Glomerular visceral epithelial cell (primary cell): Measurements from ENCODE around the gene EXO1.
"Not testable (repeated sequence)": the region's sequence is repeated elsewhere in the genome, so short reads cannot be mapped to it uniquely, and the experiment has no call there.

Experiments used
- DNase-seq: peaks from one replicate; pipeline ENCODE4 v3.0.0-alpha.2; 2016; ENCODE audit errors: extremely low spot score

The EXO1 gene

DNA sequence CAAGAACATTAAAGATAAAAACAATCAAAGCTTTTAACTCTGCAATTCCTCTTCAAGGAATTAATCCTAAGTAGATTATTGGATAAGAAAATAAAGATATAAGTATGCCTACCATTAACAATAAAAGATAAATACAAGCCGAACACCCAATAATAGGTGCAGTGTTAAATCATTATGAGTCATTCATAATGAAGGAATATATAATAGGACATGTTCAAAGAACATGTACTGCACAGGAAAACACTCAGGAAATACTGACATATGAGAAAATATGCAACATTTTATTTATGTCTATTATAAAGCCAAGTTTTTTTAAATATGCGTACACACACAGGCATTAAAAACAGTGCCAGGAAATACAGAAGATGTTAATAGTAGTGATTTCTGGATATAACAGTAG lies 11.1 kb upstream of the EXO1 start:
- no peak for DNase-seq

DNA sequence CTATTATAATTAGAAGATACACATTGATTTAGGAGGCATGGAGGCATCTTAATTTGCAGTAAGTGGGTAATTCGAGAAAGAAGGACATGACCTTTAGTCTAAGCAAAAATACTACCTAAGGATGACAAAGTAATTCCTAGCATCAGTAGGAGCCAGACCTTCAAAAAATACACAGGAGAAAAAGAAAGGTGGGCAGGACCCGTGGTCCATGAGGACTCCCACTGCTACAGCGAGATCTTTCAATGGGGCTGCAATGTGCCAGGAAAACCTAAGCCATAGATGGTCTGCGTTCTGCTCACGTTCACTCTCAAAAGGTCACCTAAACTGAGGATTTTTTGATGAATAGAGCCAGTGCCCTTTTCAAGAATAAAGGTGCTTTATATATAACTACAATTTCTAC lies 10.6 kb upstream of the EXO1 start:
- DNase-seq, result no peak

DNA sequence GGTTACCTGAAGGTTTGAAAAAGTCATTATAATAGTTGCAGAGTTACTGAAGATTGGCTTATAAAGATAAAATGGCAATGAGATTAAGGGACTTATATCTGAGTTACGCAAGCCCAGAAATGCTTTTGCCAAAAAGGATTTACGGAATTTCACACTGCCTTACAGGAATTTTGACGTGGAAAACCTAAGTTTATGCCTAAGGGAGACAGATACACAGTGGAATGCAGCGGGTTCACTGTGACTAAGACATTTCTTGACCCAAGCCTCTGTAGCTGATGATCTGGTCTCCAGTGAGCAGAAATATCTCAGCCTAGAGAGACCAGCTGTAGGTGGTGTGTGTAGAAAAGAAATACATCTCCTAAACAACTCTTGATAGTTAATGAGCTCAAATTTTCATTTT lies 10.1 kb upstream of the EXO1 start:
- peak; percentile 39 for DNase-seq

DNA sequence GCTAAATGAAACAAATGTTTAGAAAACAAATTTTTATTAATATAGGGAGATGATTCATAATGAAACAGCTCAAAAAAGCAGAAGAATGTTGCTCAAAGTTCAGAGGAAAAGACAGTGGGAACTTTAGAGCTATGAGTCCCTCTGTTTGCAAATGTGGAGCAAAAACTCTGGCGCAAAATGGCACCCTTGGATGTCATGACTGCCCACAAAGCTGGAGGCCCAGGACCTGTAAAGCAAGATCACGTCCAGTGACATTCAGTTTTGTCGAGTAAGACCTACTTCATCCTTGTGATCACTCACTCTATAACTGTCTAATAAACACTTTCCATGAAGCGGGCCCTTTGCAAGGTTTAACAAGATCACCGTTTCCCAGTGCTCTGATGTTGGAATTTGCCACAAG lies 9.1 kb upstream of the EXO1 start:
- no peak for DNase-seq

DNA sequence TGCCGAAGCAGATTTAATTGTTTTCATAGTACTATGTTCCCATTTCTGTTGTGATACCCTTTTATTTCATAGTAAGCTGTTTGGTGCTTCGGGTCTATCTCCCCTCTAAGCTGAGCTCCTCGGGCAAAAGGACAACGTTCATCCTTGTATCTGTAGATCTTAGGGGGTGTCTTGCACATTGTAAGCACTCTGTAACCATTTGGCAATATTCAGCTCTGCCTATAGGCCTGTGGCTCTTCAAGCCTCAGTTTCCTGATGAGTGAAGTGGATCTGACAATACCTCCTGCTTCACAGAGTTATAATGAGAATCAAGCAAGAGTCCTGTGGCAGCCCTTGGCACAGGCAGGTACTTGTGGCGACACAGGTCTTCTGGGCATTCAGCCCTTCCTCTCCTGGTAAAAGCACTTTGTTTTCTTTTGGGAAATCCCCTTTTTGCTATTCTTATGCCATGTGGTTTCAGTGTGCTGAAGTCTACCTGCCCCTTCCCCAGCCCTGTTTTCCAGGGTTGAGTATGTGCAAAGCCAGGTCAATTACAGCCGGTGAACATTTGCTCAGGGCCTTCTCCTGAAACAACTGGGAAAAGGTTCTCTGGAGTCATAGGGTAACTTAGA lies 8.5 kb upstream of the EXO1 start:
- DNase-seq, result no peak

DNA sequence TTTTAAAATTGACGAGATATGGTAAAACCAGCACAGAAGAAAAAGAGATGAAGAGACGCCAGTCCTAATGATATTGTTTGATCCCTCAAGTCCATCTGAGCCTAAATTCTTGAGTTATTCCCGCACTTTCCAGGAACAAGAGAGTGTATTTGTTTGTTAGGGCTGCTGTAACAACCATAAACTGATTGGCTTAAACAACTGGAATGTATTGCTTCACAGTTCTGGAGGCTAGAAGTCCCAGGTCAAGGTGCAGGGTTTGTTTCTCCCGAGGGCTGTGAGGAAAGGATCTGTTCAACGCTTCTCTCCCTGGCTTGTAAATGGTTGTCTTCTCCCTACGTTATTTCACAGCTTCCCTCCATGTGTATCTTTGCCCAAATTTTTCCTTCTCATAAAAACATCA lies 7.8 kb upstream of the EXO1 start:
- no peak for DNase-seq

DNA sequence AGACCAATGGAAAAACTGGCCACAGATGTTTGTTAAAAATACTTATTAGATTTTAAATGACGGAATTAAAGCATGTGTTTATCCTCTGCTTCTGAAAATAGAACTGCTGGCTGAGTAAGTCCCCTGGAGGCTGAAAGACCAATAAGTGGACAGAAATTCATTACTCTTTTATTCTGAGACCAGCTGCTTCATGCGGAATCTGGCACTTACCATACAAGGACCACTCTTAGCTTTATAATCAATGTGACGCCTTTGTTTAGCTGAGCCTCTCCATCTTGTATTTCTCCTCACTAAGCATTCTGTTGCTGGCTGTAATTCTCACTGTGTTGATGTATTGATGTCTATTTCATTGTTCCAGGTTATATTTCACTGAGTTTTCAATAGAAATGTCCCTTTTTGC lies 6.3 kb upstream of the EXO1 start:
- DNase-seq, result no peak

DNA sequence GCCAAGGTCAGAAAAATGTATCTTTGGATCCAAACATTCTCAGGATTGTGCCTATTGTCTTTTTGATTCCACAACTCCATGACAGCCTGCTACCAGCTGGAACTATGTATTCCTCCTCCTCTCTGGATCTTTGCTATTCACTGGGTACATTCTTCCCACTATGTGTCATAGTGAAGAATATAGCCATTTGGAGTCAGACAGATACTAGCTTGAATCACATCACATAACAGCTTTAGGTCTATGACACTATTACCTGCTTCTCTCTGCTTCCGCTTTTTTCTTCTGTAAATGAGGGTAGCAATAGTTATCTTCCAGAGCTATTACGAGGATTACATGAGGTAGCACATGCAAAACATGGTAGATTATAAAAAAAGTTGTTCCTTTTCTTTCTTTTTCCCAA lies 5.4 kb upstream of the EXO1 start:
- no peak for DNase-seq

DNA sequence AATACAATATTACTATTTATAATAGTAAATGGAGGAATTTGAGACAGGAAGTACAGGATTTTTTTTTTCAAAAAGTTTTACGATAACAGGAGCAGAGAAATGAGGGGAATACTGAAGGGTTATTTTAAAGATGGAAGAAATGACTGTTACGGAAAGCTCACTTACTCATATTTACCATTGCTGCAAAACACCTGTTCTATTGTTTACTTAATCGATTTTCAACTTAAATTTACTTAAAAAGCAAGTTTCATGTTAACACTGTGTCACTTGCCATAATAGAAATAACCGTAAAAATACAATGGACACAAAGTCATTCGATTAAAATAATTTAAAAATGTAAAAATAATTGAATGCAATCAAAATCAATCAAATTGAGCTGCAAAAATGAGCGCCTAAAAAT lies 3.4 kb upstream of the EXO1 start:
- no peak for DNase-seq

DNA sequence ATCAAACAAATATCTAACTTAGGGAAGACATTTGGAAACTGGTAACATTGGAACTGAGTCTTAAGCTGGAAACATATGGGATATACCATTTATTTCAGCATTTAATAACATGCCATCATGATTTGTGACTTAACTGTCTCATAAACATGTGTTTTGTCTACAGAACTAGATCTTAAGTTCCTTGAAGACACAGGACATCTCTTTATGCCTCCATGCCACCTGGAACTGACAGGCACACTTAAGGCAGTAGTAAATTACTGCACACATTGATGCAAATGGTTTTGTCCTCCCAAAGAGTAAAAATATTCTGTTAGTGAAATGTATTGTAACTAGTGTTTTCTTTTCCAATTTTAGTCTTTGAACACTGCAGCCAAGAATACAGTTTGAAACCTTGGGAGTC lies 1.6 kb upstream of the EXO1 start:
- no peak for DNase-seq

DNA sequence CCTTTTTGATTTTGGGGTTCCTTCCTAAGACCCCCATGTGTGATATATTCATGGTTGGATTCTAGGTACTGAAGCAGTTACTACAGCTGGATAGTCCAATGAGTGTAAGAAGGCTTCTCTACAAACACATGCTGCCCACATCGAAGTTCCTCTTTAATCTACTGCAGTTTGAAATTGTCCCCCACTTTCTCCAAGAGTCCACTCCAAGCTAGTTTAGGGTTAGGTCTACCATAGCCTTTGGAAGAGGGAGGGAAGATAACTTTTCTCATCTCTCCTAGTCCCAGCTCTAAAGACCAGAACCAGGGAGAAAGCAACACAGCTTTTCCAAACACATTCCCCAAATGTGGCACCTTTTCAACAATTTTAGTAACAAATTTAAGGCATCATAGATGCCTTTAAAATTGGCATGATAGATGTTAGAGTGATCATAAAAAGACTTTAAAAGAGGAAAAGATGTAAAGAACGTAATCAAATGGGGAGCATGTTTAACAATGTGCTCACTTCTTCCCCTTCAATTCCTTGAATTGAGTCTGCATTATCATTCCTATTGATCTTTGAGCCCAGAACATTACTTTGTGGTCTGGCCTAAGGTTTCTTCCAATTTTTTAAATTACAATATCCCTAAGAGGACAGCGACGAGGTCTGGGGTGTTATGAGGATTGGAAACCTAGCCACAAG lies 1.0 kb upstream of the EXO1 start:
- DNase-seq, result no peak

DNA sequence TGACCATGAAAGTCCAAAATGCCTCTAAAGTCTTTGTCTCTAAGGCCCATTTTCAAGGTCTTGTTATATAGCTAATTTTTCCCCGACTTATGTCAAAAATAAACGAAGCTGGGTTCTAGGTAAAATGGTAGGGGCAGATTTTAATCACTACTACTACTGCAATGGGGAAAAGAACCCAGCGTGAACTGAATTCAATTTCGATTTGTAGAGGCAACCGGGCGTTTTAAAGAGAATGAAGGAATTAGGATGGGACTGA lies 536 bp upstream of the EXO1 start:
- no peak for DNase-seq

DNA sequence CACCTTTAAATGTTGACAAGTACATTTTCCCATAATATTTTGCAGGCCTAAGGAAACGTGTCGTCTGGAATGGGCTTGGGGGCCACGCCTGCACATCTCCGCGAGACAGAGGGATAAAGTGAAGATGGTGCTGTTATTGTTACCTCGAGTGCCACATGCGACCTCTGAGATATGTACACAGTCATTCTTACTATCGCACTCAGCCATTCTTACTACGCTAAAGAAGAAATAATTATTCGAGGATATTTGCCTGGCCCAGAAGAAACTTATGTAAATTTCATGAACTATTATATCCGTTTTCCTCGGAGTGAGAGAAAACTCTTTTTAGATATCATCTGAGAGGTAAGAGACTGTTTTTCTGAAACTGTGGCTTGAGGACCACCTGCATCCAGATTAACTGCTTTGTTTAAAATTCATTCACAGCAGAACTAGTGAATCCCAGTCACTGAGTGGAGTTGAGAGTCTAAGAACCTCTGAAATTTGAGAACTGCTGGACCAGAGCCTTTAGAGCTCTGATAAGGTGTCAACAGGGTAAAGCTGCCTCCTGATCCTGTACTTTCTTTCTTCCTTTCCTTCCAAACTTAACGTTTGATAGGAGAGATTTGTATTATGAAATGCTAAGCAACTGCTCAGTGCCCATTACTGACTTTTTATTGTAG lies 811 bp downstream of the EXO1 start:
- DNase-seq, result no peak

DNA sequence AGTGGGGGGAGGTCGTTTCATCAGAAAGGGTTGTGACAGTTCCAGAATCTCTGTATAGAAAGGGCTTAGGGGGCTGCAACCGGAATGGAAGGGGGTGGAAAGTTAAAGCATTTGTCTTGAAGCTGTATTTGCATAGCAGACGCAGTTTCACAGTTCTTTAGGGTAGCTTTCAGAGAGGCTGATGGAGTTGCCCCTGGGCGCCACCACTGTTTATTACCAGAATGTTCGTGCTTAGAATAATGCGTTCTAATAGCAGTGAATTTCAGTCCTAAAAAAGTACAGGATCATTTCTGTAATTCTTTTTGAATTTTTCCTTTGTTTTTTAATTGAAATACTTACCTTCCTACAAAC lies 1.3 kb downstream of the EXO1 start:
- DNase-seq, result no peak

DNA sequence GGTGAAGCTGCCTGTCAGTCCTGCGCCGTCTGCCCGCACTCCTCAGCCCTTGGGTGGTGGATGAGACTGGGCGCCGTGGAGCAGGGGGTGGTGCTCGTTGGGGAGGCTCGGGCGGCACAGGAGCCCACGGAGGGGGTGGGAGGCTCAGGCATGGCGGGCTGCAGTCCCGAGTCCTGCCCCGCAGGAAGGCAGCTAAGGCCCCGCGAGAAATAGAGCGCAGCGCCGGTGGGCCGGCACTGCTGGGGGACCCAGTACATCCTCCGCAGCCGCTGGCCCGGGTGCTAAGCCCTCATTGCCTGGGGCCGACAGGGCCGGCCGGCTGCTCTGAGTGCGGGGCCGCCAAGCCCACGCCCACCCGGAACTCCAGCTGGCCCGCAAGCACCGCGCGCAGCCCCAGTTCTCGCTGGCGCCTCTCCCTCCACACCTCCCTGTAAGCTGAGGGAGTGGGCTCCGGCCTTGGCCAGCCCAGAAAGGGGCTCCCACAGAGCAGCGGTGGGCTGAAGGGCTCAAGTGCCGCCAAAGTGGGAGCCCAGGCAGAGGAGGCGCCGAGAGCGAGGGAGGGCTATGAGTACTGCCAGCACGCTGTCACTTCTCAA lies 7.6 kb downstream of the EXO1 start:
- DNase-seq, result not testable (repeated sequence)

DNA sequence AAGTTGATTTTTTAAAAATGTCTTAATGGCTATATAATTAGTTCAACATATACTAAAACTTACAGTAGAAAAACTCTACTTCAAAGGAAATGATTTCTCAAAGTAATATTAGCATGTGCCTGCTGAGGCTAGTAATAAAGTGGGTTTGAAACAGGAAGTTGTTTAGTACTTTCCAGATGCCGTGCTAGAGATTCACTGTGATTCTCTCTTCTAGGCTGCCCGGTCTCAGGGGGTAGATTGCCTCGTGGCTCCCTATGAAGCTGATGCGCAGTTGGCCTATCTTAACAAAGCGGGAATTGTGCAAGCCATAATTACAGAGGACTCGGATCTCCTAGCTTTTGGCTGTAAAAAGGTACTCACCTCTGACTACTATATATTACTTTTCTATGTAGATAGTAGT lies 9.1 kb downstream of the EXO1 start:
- DNase-seq, result no peak

DNA sequence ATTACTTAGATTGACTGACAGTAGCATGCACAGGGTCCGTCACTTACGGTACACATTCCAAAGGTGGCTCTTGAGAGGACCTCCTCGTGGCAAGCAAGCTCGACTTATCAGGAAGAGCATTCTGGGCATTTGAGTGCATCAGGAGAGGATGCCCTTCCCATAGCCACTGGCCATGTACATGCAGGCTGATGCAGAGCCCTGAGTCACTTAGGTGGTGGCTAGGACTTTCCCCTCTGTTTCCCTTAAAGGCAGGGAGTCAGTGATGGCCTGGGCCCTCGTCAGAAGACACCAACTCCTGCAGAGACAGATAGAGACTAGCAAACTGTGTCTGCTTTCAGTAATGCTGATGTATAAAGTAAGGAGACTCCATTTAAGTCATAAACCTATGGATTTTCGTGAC lies 12.9 kb downstream of the EXO1 start:
- no peak for DNase-seq

DNA sequence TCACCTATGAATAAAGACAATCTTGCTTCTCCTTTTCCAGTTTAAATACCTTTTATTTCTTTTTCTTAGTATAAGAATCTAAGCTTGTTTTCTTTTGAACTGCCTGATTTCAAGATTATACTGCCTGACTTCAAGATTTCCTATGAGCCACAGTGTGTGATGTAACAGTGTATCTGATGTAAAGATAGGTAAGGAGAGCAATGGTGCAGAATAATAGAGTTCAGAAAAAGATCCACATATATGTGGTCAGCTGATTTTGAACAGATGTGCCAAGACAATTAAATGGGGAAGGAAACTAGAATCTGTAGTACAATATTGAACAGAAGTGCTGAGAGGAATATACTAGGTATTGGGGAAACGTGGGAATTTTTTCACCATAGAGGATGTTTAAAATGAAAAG lies 21.0 kb downstream of the EXO1 start:
- no peak for DNase-seq

DNA sequence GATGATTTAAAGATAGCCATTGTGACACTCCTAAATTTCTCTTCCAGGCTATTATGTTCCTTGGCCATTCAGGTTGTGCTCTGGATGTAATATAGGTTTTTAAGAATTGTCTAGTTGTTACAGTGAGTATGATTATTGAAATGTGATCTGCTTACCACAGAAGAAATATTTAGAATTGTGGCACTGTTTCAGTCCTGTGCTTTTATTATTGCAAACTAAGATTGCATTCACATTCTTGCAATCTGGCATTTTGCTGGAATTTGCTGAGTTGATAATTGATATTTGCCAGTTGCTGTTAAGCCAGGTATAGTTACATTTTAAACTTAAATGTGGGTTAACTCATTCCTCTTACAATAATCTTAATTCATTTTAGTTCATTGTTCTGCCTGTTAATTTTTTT lies 22.3 kb downstream of the EXO1 start:
- no peak for DNase-seq

DNA sequence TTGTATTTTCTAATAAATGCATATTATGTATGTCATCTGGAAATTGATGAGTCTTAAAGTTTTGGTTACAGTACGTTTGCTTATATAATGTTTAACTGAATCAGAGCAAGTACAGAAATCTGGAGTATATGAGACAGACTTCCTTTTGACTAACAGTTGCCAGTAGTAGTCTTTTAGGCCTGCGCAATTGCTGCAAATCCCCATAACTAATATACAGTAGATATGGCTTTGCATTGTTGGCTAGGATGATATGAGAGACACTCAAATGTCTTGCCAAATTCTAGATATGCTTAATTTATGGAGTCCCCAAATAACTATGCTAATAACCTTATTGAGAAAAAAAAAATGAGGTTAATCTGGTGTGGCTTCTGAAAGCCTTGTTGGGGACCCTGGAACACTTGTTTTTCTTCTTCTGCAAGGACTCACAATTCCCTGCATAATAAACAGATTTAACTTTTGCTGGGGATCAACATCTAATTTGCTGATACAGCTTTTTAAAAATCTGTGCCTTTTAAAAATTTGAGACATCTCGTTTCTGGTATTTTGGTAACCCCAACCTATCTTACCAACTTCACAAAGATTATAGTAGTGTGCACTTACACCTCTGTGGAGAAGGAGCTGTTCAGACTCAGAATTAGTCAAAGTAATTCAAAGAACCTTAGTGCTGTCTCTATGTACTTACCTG lies 22.9 kb downstream of the EXO1 start:
- no peak for DNase-seq

DNA sequence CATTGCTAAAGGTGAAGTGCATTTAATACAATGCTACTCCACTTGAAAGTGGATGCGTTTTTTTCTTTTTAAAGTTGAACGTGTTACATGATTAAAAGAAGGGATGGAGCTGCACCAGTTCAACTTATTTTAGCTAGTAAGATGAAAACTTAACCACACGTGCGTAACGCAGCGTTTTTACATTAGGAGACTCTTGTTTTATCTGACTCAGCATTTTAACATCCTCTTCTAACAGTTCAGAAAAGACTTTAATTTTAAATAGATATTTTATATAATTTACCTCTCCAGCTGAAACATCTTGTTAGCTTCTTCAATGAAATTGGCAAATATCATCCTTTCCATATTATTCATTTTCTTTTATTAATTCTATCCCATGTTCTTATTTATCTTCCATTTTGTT lies 33.4 kb downstream of the EXO1 start:
- DNase-seq, result no peak

DNA sequence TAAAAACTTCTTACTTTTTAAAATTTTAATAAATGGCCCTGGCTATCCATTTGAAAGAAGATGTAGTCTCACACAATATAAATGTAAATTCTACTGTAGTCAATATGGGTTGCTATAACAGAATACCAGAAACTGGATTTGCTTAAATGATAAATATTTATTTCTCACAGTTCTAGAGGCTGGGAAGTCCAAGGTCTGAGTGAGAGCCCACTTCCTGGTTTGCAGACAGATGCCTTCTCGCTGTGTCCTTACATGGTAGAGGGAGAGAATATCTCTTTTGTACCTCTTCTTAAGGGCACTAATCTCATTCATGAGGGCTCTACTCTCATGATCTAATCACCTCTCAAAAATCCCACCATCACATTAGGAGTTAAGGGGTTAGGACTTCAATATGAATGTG lies 35.2 kb downstream of the EXO1 start:
- DNase-seq, result no peak

DNA sequence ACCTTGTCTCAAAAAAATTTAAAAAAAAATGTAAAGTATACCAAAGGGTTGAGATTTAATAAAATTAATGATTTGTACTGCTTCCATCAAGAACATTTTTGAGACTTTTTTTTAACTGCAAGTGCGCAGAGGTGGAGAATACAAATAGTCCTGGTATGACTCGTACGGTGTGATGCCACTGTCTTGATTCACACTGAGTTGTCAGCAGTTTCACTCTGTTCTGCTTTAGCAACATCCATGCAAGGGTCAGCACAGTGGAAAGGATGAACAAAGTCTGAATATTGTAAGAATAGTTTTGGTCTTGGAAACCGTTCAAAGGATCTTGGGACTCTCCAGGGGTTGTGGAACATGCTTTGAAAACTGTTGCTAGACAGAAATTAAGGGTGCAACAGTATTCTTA lies 40.2 kb downstream of the EXO1 start:
- DNase-seq, result peak; percentile 7
